ENCODE results near the gene PTCD1. TPM values are rescaled to one million over a fixed set of nuclear protein-coding genes. Genes with fewer than 3 reads are reported as not detected.
A peak's percentile ranks its signal among the peaks of the same experiment; 100 is the strongest.

The PTCD1 gene
- total and polyA plus RNA-seq, 2 experiments from 2014 or later, result 12.2 to 13.4 TPM

- TF ChIP-seq ZNF462 (CRISPR knock-in tag; IDR thresholded peaks at IDR 0.05) (no peak), REST (IDR thresholded peaks at IDR 0.05; ENCODE audit: unreplicated experiment) (no peak)
Observed at GRCh38 chr7:99424932-99425730, 13.5 kb downstream of the PTCD1 start (continued).

- H3K27me3 Mint-ChIP-seq (ENCODE audit: insufficient read depth, low read depth, poor library complexity), result peaks cover 18% of the 10 kb centered on the region
- Histone ChIP-seq H3K4me2 (no peak overlapping the region), H3K27ac (ENCODE audit: low read depth) (peak overlapping the region; percentile 84; the same call in 1 of the 2 replicates), H2AFZ (no peak overlapping the region), H4K20me1 (replicated peaks; ENCODE audit: insufficient read depth) (peaks cover 5% of the 10 kb centered on the region), H3K79me2 (replicated peaks; ENCODE audit: insufficient read depth) (no peaks in the 10 kb centered on the region; the same call in 1 of the 2 replicates), H3K27me3 (ENCODE audit: insufficient read depth) (no peaks in the 10 kb centered on the region), H3K36me3 (ENCODE audit: insufficient read depth) (peaks cover 18% of the 10 kb centered on the region), H3K9me2 (ENCODE audit: insufficient read depth) (no peaks in the 10 kb centered on the region), H3K4me3 (no peak overlapping the region), H3K4me1 (ENCODE audit: insufficient read depth) (peaks cover 8% of the 10 kb centered on the region), H3F3A (replicated peaks; ENCODE audit: low read depth) (peaks cover 8% of the 10 kb centered on the region)
- H3K27ac Mint-ChIP-seq, result peak overlapping the region; percentile 53
- H3K36me3 Mint-ChIP-seq (ENCODE audit: low read depth), result peaks cover 80% of the 10 kb centered on the region
- peaks cover 11% of the 10 kb centered on the region for H3K4me1 Mint-ChIP-seq
- no peak overlapping the region for H3K4me3 Mint-ChIP-seq
- ATAC-seq (no peak), DNase-seq (ENCODE audit: low spot score) (no peak)
- peaks cover 2% of the 10 kb centered on the region; the same call in 1 of the 3 replicates for H3K9me3 Mint-ChIP-seq
- TF ChIP-seq ZNF114 (CRISPR knock-in tag; IDR thresholded peaks at IDR 0.05), result no peak
- no peak for TF ChIP-seq NANOG (IDR thresholded peaks at IDR 0.05; ENCODE audit: borderline replicate concordance)
- no peak for TF ChIP-seq ZNF462 (CRISPR knock-in tag; IDR thresholded peaks at IDR 0.05)
Observed at GRCh38 chr7:99422625-99423024, 16.0 kb downstream of the PTCD1 start.

All from GM23338 (cell line).